GM18505 (cell line): ENCODE results near the gene CTIF.

Experiments used
- ATAC-seq: cut with Tn5 transposase; IDR thresholded peaks from one replicate; pipeline ENCODE4 v1.9.1; 2021; ENCODE audit not compliant: unreplicated experiment
- POLR2A ChIP-seq: IDR thresholded peaks from 4 replicates; pipeline ENCODE4 v1.6.1; 2011; ENCODE audit warnings: borderline replicate concordance; ENCODE audit not compliant: insufficient read depth, insufficient read length; ENCODE audit errors: extremely low read depth

Gene CTIF

DNA sequence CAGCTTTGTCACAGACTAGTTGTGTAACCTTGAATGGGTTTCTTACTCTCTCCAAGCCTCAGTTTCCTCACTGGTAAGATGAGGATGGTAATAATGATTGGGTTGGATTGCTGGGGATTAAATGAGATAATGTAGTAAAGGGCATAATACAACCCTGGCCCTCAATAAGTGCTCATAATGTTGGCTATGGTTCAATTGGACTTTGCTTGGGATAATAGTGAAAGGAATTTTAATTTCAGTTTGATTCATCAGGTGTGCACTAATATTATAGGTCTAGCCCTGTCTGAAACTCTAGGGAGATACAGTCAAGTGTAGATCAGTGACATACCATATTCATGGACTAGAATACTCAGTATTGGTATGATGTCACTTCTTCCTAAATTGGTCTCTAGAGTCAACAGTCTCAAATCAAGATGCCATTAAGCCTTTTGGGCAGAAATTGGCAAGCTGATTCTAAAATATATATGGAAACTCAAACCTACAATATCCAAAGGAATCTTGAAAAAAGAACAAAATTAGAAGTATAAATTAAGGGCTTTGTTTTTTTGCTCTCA lies 250.5 kb downstream of the CTIF start:
- TF ChIP-seq POLR2A: no peak
- ATAC-seq: no peak

DNA sequence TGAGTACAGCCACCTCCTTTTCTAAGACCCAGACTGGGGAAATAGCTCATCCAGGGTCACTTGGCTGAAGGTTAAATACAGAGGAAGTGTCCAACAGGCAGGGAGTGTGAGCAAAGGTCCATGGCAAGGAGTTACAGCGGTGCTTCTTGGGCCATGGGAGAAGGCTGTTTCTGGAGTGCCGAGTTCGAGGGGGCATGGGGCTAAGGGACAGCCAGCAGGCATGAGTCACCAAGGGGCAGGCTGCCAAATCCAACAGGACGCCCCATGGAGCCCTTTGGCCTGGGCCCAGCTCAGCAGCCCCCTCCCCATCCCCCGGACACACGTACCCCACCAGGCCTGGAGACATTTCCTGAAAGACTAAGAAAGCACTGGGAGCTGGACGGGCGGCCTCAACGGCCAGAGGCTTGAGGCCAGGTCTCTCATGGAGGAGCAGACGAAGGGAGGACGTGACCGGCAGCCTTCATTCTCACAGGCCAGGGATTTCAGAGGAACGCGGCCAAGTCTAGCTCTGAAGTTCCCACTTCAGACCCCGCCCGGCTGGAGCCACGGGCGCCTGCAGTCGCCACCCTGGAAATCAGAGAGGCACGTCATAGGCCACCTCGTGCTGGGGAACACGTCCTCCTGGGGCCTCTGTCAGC lies 251.5 kb downstream of the CTIF start:
- no peak for ATAC-seq
- TF ChIP-seq POLR2A: no peak

DNA sequence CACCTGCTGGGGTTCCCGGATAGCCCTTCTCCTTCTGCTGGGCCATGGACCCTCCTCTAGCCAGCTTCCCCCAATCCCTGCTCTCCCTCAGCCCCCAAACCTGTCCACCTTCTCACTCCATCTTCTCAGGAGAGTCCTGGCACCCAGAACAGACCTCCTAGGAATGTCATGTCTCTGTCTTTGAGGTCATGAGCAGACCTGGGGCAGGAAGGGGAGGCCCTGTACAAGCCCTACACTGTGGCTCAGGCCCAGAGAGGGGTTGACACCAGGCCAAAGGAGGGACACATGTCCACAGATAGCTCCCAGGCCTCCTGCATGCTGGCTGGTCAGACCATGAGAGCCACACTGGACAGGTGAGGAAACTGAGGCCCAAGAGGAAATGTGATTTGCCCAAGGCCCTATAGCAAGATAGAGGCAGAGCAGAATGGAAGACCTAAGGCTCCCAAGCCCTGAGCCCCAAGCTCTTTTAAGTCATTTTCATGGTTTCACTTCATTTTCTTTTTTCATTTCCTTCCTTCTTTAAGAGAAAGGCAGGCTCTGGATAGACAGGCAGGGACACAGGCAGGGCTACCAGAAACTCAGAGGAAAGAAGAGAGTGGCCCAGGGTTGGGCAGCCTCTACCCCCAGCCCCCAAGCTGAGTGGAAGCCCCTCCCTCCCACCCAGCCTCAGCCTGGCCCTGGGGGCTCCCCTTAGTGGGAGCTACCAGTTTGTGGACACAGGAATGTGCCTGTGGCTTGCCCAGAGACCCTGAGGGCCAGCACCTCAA lies 252.2 kb downstream of the CTIF start:
- no peak for ATAC-seq
- TF ChIP-seq POLR2A: no peak

DNA sequence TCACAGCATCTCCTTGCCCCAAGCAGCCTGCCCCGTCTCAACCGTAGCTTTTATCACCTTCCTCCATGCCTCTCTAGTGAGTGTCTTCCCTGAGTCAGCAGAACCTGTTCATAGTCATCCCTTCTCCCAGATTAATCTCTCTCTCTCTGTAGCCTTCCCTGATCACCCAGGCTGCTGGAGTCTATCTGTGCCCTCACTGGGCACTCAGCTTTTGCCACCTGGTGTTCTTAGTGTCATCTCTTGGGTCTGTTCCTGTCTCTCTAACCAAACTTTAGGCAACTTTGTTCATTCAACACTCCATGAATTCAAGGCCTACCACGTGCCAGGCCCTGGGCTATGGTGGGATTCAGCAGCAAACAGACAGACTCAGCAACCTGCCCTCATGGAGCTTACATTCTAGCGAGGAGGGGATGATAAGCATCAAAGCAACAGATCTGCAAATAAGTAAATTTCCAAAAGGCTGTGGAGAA lies 252.8 kb downstream of the CTIF start:
- TF ChIP-seq POLR2A: no peak
- ATAC-seq: no peak

DNA sequence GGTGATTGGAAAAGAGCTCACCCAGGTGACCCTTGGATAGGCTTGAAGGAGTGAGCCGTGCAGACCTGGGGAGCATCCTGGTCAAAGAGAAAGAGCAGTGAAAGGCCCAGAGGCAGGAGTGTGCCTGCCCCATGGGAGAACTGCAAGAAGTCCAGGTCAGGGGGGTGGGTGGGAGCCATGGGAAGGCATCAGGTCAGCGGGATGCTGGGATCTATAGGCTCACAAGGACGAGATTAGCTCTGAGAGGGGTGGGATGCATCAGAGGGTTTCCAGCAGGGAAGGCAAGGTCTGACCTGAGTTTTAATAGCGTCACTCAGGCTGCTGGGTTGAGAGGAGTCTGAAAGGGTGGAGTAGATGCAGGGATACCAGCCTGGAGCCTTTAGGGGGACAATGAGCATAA lies 253.3 kb downstream of the CTIF start:
- no peak for TF ChIP-seq POLR2A
- ATAC-seq: no peak

DNA sequence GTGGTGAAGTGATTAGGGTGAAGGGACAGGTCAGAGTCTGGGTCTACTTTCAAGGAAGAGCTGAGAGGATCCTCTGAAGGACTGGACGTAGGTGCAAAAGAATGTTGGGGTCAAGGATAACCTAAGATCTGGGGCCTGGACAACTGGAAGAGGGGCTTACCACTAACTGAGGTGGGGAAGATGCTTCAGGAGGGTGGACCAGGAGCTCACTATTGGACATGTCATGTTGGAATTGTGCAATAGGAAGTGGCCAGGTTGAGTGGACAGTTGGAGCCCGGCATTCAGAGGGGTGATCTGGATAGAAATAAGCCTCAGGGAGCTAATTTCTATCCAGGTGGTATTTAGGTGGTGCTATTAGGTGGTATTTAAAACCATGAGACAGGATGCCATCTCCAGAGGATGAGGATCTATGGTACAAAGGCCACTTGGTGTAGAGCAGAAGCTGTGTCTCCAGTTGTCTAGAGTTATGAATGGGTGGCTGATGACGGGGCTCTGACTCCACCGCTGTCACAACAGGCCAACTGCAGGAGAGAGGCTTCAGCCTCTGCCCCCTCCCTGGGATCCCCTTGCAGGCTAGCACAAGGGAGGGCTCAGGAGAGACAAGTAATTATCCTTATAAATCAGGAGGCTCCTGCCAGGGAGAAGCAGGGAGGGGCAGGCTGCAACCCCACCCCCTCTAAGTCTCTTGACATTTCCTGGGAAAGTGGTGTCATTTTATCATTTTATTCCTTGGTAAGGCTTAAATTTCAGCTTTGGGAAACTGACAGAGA lies 254.0 kb downstream of the CTIF start:
- TF ChIP-seq POLR2A: no peak
- ATAC-seq: no peak

DNA sequence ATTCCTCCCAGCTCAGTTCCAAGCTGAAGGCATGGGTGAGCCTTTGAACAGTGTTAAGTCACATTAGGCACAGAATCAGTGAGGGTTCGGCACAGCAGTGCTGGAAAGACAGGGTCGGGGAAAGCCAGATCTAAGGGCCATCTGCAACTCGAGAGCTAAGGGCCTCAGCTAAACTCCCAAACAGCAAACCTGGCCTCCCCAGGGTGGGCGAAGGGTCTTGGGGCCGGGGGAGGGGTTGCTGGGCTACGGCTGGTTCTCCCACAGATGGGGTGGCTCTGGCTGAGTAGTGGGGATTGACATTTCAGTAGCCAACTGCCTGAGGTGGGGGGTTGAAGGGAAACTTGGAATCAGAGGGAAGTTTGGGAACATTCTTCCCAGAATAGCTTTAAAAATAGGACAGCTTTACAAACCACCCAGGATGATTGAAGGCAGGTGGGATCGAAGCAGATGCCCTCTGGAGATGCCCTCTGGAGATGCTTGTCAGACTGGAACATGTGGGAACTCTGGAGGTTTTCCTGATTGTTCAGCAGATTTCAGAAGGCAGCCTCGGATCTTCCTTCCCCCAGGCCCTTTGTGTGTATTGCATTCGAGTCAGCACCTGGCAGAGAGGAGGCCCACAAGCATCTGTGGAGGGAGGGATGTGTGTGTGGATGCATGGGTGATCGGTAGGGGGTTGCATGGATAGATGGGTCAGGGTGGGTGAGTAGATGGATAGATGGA lies 255.6 kb downstream of the CTIF start:
- ATAC-seq: no peak
- no peak for TF ChIP-seq POLR2A

DNA sequence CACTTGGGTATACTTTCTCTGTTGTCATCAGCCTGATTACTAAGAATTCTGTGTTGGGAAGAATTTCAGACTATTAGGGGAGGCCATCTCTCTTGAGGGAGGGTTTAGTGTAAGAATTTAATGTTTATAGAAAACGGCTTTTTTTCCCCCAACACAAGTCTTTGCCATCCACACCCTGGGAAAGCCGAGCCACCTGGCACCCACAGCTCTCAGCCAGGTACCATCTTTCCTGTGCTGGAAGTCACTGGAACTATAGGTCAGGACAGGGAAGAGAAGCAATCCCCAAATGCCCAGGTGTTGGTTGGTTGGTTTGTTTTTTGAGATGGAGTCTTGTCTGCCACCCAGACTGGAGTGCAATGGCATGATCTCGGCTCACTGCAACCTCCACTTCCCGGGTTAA lies 256.9 kb downstream of the CTIF start:
- no peak for ATAC-seq

DNA sequence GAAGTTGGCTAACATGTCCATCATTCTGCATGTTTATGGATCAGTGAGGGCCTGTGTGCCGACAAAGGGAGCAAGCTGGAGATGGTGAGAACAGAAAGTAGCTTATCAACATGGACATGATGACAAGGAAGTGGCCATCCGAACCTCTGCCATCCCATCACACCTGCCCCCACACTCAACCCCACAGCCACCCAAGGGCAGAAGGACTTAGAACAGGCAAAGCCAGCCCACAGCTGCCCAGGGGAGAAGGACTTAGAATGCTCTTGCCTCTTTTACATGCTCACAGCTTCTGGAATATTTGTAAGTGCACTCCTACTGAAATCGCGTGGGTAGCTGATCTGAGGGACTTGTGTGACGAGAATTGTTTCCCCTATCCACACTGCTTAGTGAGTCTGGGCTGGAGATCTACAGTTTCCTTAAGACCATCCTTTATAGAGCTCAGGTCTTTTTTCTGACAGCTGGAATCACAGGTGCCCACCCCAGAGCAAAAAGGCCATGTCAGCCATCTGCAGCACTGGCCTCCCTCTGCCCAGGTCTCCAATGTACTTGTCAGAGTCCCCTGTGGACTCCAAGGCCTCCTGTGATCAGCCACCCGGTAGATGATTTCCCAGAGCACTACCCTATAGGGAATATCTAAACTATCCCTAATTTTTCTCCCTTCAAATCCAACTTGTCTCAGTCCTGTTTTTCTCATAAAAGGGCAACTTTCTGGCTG lies 257.8 kb downstream of the CTIF start:
- ATAC-seq: no peak
- no peak for TF ChIP-seq POLR2A

More for the DNA sequence above, 256.9 kb downstream of the CTIF start:
- TF ChIP-seq POLR2A: no peak

DNA sequence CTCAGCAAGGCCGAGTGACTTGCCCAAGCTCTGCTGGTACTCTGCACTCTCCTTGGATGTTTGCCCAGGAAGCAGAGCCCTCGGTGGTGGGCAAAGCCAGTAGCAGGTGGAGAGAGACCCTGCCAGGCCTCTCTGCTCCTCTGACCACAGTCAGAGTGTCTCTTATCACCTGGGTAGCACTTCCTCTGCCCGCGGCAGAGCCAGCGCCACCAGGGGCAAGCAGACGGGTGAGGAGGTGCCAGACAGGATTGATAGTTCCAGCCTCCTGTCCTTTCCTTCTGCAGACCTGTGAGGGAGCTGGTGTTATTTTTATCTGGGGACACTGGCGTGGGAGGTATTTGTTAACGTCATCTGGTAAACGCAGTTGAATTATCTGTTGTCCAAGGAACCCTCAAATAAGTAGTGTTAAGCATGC lies 259.0 kb downstream of the CTIF start:
- TF ChIP-seq POLR2A: no peak
- no peak for ATAC-seq

DNA sequence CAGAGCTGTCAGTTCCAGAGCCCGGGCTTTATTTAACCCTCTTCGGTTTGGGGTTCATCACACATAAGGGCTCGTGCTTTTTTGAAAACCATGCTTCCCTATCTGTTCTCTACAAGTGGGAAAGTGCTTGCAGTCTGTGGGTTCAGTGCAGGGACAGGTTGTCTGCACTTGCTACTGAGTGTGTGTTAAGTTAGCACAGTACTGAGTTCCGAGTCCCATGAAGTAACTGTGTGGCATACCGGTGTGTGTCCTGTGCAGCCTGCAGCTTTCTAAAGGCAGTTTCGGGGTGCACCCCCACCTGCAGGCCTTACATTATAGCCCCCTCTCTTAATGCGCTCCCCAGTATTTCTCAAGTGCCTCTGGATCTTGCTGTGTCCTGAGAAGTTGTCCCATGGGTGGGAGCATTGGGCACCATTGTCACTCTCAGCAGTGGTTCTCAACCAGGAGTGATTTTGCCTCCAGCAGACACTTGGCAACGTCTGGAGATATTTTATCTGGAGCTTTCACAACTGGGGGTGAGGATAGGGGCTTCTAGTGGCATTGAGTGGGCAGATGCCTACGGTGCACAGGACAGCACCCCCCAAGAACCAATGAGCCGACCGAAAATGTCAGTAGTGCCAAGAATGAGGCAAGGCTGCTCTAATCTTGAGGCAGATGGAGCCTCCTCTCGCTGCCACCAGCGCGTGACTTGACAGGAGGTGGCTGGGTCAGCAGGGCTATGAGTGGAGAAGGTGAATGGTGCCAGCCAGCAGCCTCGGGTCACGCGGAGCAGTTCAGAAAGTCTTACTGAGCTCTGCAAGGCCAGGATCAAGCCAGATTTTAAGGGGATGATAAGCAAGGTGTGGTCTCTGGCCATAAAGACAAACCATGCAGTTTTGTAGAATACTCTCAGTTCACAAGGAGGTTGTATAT lies 259.8 kb downstream of the CTIF start:
- no peak for TF ChIP-seq POLR2A
- ATAC-seq: no peak
